Measurements from ENCODE around the gene JAKMIP1. TPM values are rescaled to one million over a fixed set of nuclear protein-coding genes. Genes with fewer than 3 reads are reported as not detected.

JAKMIP1 gene
- total RNA-seq, 1 donor: not detected

DNA sequence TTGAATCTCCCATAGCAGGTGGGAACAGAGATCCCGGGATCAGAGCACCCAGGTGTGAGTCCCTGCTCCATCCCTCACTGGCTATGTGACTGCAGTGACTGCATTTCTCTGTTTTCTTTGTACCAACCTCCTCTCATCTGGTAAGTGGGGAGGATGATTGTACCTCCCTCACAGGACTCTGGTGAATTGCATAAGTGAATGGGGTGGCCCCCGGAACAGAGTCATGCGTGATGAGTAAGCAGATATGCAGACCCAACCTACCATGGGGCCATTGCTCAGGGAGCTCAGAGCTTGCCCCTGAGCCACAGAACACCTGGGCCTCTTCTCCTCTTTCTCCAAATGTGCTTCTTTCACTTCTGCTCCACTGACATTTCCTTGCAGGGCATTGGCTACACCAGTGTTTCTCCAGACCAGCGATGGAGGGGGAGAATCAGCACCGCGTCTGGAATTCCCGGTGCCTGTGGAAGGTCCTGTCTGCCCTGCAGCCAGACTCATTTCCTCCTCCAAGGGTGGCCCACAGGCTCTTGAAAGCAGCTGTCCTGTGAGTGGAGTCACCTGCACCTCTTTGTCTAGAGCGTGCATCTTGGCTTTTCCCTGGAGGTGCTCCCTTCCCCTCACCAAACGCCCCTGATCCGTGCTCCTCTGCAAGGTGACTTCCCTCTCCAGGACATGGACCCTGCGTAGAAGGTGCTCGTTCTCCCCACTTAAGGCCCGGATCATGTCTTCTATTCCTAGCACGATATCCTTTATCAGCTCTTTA, 212.1 kb downstream of the JAKMIP1 start:
- H3K27ac ChIP-seq (ENCODE audit: low read depth, low read length): no peak overlapping the region
- no peaks in the 10 kb centered on the region for H3K4me1 ChIP-seq (ENCODE audit: insufficient read depth, low read length)
- no peak for DNase-seq (ENCODE audit: insufficient read length, low spot score, missing footprints)
- H3K9me3 ChIP-seq (ENCODE audit: low read depth, low read length): no peaks in the 10 kb centered on the region
- no peak overlapping the region for H3K4me3 ChIP-seq (ENCODE audit: insufficient read depth, low read length)
- H3K27me3 ChIP-seq (ENCODE audit: insufficient read depth, low read length): peaks cover 3% of the 10 kb centered on the region
- no peaks in the 10 kb centered on the region for H3K36me3 ChIP-seq (ENCODE audit: insufficient read depth, low read length)
- no peaks in the 10 kb centered on the region for H4K20me1 ChIP-seq (ENCODE audit: insufficient read depth, low read length)
- H3K79me2 ChIP-seq (ENCODE audit: insufficient read depth, low read length): no peaks in the 10 kb centered on the region
- no peak overlapping the region for H2AFZ ChIP-seq (ENCODE audit: low read length)
- TF ChIP-seq, protein P1, sequence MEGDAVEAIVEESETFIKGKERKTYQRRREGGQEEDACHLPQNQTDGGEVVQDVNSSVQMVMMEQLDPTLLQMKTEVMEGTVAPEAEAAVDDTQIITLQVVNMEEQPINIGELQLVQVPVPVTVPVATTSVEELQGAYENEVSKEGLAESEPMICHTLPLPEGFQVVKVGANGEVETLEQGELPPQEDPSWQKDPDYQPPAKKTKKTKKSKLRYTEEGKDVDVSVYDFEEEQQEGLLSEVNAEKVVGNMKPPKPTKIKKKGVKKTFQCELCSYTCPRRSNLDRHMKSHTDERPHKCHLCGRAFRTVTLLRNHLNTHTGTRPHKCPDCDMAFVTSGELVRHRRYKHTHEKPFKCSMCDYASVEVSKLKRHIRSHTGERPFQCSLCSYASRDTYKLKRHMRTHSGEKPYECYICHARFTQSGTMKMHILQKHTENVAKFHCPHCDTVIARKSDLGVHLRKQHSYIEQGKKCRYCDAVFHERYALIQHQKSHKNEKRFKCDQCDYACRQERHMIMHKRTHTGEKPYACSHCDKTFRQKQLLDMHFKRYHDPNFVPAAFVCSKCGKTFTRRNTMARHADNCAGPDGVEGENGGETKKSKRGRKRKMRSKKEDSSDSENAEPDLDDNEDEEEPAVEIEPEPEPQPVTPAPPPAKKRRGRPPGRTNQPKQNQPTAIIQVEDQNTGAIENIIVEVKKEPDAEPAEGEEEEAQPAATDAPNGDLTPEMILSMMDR (IDR thresholded peaks at IDR 0.05; ENCODE audit: extremely low read depth, low read depth, low read length): no peak
- no peak overlapping the region for H3K4me2 ChIP-seq (ENCODE audit: insufficient read depth, low read length)

DNA sequence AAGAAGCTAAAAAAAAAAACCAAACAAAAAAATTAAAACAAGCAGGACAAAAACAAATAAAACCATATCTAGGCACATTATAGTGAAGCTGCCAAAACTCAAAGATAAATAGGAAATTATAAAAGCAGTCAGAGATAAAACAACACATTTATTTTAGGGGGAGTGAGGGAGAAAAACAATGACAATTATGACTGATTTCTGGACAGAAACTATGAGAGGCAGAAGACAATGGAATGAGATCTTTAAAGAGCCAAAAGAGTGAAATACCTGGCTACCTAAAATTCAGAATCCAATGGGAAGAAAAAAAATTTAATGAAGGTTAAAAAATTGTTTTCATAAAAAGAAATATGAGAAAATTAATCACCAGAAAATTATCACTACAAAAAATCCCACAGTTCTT, 215.5 kb downstream of the JAKMIP1 start:
- H3K36me3 ChIP-seq (ENCODE audit: insufficient read depth, low read length): no peaks in the 10 kb centered on the region
- H2AFZ ChIP-seq (ENCODE audit: low read length): no peak overlapping the region
- no peak overlapping the region for H3K4me2 ChIP-seq (ENCODE audit: insufficient read depth, low read length)
- DNase-seq (ENCODE audit: insufficient read length, low spot score, missing footprints): no peak
- no peaks in the 10 kb centered on the region for H3K9me3 ChIP-seq (ENCODE audit: low read depth, low read length)
- H3K4me3 ChIP-seq (ENCODE audit: insufficient read depth, low read length): no peak overlapping the region
- H3K27ac ChIP-seq (ENCODE audit: low read depth, low read length): no peak overlapping the region
- H3K4me1 ChIP-seq (ENCODE audit: insufficient read depth, low read length): no peaks in the 10 kb centered on the region
- TF ChIP-seq, protein P1 (IDR thresholded peaks at IDR 0.05; ENCODE audit: extremely low read depth, low read depth, low read length): no peak
- H4K20me1 ChIP-seq (ENCODE audit: insufficient read depth, low read length): no peaks in the 10 kb centered on the region
- no peaks in the 10 kb centered on the region for H3K79me2 ChIP-seq (ENCODE audit: insufficient read depth, low read length)
- peaks cover 3% of the 10 kb centered on the region for H3K27me3 ChIP-seq (ENCODE audit: insufficient read depth, low read length)

DNA sequence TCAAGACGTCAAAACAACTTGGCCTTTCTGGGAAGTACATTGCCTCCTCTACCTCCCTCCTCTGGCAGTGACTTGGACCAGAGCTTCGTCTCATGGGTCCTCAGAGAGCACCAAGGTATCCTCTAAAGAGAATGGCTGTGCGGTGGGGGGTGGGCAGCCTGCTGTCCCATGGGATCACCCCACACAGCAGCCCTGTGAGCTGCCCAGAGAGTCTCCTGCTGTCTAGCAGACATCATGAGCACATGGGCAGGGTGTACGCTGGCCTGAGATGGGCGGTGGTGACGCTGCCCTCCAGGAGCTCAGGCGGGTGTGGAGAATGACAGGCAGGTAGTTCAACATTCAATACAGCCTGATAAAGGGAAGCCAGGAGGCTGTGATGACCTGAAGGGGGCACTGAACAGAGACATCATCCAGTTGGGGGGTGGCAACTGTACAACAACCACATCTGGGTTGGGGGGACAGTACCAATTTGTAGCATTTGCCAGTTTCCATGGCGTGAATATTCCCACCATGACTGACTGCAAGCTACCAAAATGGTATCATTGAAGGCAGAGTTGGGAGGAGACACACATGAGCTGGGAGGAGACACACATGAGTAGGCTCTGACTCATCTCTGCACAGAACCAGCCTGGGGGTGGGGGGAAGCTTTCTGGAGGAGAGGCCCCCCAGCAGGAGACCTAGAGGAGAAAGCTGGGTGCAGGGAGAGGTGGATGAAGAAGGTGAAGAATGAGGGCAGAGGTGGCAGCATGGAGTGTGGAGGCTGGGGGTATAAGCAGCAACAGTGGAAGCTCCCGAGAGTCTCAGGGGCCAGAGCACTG, 218.0 kb downstream of the JAKMIP1 start:
- H4K20me1 ChIP-seq (ENCODE audit: insufficient read depth, low read length): no peaks in the 10 kb centered on the region
- no peak overlapping the region for H3K4me2 ChIP-seq (ENCODE audit: insufficient read depth, low read length)
- no peak overlapping the region for H2AFZ ChIP-seq (ENCODE audit: low read length)
- H3K9me3 ChIP-seq (ENCODE audit: low read depth, low read length): no peaks in the 10 kb centered on the region
- H3K4me3 ChIP-seq (ENCODE audit: insufficient read depth, low read length): no peak overlapping the region
- no peak overlapping the region for H3K27ac ChIP-seq (ENCODE audit: low read depth, low read length)
- no peak for DNase-seq (ENCODE audit: insufficient read length, low spot score, missing footprints)
- H3K79me2 ChIP-seq (ENCODE audit: insufficient read depth, low read length): no peaks in the 10 kb centered on the region
- TF ChIP-seq, protein P1 (IDR thresholded peaks at IDR 0.05; ENCODE audit: extremely low read depth, low read depth, low read length): no peak
- no peaks in the 10 kb centered on the region for H3K36me3 ChIP-seq (ENCODE audit: insufficient read depth, low read length)
- no peaks in the 10 kb centered on the region for H3K27me3 ChIP-seq (ENCODE audit: insufficient read depth, low read length)
- no peaks in the 10 kb centered on the region for H3K4me1 ChIP-seq (ENCODE audit: insufficient read depth, low read length)
